NCI-H69 (cell line): Measurements from ENCODE around the gene SIRPA.

Experiments
- DNase-seq: peaks from one replicate; lab custom pipeline; 2025; lab: John Stamatoyannopoulos, UW

Gene SIRPA

GRCh38 chr20:1888796-1889463, 6.3 kb upstream of the SIRPA start:
- peak; percentile 90 for DNase-seq

DNA sequence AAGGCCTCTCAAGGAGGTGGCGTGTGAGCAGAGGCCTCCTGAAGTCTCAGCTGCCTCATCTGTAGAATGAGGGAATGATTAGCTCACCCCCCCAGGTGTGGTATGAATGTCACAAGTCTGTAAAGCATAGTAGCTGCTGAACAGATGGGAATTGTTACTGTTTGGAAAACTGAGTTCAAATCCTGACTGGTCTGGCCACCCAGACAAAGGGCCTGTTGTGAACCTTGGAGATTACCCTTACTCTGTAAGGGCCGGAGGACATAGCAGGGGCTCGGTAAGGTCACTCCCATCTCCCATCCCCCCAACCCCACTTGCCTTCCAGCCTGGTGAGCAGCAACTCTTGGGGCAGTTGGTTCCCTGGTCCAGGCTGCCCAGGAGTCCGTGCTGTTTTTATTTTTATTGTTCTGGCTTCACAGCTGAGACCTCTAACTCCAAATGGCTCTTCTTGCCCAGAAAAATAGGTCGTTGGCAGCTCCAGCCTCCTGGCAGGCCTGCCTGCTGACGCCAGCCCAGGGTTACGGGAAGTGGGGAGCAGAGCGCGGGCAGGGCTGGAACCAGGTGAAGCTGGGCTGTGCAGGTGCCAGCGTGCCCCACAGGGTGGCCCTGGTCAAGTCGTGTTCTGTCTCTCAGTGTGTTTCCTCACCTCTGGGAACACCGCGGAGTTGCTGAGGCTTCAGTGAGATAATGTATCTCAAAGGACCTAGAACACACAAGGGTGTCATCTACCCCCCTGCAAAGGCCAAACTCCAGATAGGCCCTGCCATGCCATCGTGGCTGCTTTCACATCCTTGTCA, 4.5 kb upstream of the SIRPA start:
- DNase-seq: no peak

DNA sequence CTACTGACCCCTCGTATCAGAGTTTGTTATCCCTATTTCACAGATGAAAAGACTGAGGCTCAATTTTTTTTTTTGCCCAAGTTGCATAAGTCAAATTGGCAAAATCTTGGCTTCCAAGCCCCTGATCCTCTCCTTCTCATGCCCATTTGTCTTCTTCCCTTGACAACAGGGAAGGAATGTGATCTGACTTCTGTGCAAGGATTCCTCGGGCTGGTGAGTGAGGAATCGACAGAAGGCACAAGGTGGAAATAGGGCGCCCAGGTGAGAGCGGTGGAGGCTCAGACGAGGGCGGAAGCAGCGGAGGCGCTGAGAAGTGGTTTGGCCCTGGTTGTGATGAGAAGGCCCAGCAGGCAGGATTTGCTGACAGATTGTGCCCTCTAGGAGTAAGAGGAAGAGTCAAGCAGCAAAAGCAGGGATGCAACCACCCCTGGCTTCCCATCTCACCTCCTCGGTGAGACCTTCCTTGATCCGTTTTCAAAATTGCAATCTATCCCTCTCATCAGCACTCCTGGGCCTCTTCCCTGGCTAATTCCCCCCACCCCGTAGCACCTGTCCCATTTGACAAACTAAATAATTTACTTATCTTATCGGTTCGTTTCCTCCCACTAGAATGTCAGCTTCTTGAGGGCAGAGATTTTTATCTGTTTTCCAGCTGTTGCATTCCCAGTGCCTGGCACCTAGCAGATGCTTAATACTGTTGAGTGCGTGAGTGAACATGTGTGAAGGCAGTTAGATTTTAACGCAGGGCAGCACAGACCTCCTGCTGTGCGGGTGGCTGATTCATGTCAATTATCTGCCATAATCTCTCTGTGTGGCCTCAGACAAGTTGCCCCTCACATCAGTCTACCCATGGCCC, 3.7 kb upstream of the SIRPA start:
- peak; percentile 60 for DNase-seq

DNA sequence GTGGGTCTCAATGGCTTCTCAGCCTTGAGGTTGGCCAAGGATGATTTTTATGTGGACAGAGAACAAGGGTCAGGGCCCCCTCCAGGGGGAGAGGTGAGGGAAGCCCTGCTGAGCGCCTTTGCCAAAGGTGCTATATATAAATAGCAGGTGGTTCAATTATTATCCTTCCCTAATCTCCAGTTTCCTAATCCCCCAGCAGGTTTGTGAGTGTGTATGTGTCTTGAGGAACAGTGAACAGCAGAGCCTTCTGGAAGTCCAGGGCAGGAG, 3.2 kb upstream of the SIRPA start:
- DNase-seq: peak; percentile 35

DNA sequence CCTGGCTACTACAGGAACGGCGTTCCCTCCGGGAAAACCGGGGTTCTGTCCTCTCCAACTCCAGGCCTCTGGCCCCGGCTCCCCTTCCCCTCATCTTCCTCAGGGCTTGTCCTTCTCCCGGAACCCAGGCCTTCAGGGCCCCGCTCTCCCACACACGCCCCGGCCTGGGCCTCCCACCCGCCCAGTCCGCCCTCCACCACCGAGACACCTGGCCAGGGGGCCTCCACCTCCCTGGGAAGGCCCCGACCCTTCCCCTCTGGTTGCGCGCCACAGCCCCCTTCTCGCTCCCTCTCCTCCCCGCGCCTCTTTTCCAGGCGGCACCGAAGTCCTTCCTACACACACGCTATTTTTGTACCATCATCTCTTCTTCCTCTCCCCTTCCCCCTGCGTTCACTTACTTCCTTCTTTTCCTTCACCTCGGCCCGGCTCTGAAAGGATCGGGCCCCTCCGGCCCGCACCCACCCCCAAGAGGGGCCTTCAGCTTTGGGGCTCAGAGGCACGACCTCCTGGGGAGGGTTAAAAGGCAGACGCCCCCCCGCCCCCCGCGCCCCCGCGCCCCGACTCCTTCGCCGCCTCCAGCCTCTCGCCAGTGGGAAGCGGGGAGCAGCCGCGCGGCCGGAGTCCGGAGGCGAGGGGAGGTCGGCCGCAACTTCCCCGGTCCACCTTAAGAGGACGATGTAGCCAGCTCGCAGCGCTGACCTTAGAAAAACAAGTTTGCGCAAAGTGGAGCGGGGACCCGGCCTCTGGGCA, 1.3 kb upstream of the SIRPA start:
- DNase-seq: no peak

DNA sequence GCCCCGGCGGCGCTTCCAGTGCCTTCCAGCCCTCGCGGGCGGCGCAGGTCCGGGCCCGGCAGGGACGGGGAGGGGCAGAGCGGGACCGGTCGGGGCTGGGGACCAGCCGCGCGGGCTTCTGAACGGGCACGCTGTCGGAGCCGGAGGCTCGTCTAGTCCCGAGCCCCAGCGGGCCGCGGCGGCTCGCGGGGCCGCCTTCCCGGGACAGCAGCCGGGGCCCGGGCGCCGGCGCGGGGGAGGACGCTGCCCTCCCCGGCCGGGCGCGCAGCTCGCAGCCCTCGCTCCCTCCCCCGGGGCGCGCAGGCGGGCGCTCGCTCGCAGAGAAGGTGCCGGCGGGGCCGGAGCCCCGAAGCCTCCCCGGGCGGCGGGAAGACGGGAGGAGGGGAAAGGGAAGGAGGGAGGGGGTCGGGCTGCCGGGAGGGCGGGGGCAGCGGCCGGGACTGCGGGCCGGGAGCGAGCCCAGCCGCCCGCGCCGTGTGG, 696 bp upstream of the SIRPA start:
- peak; percentile 87 for DNase-seq

- peak; percentile 75 for DNase-seq
These were observed 672 bp downstream of the SIRPA start for GRCh38 chr20:1895674-1896483.

- DNase-seq: no peak
These were observed 1.5 kb downstream of the SIRPA start for GRCh38 chr20:1896484-1897258.

GRCh38 chr20:1897541-1897940, 2.3 kb downstream of the SIRPA start:
- DNase-seq: no peak

DNA sequence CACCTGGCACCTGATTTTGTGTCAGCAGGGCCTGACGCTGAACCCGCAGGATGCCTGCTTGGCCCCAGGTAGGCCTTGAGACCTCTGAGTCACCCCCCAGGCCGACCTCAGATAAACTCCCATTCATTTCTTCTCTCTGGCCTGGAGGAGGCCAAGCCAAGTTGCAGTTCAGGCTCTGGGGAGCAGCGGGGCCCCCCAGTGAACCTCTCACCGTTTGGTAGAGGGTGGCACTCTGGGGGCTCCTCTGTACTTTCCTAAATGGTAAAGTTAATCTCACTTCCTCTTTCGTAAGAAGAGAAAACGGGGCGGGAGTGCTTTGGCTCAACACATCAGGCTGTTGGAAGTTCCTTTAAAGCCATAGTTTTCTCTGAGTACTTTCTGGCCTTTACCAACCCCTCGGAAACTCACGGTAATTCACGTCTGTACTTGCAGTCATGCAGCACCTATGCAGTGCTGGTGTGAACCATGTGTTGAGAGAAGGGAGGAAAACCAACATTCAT, 2.8 kb downstream of the SIRPA start:
- DNase-seq: no peak

GRCh38 chr20:1898482-1899240, 3.5 kb downstream of the SIRPA start:
- no peak for DNase-seq

DNA sequence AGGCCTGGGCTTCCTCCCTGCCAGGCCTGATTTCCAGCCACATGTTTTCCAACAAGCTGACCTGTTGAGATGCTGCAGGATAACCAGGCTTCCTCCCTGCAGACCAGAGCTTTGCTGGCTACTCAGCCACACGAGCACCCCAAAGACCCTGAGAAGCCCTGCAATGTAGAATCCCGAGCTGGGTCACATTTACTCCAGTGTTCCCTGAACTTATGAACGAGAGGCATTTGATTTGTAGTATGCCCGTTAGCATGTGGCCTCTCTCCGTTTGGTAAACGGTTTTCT, 4.0 kb downstream of the SIRPA start:
- no peak for DNase-seq

- DNase-seq: peak; percentile 83
These were observed 5.2 kb downstream of the SIRPA start for GRCh38 chr20:1900321-1900801.

- no peak for DNase-seq
These were observed 6.5 kb downstream of the SIRPA start for GRCh38 chr20:1901704-1902103.

GRCh38 chr20:1902188-1902587, 7.0 kb downstream of the SIRPA start:
- no peak for DNase-seq

GRCh38 chr20:1904135-1904534, 8.9 kb downstream of the SIRPA start:
- DNase-seq: no peak

DNA sequence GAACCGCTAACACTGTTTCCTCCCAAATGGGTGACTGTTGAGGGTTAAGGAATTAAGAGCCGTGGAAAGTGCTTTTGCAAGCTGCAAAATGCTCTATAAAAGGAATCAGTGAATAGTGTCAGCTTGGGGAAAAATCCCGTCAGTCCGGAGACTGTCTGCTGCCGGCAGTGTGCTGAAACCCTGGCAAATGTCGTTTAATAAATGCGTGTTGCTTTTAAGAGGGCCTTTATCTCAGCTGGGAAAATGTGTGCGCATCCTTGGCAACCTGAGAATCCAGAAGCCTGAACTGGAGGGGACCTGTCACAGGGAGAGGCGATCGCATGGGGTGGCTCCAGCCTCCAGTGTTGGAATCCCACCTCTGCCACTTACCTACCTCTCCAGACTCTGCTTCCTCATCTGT, 9.8 kb downstream of the SIRPA start:
- DNase-seq: no peak

- no peak for DNase-seq
These were observed 10.5 kb downstream of the SIRPA start for GRCh38 chr20:1905693-1906092.

DNA sequence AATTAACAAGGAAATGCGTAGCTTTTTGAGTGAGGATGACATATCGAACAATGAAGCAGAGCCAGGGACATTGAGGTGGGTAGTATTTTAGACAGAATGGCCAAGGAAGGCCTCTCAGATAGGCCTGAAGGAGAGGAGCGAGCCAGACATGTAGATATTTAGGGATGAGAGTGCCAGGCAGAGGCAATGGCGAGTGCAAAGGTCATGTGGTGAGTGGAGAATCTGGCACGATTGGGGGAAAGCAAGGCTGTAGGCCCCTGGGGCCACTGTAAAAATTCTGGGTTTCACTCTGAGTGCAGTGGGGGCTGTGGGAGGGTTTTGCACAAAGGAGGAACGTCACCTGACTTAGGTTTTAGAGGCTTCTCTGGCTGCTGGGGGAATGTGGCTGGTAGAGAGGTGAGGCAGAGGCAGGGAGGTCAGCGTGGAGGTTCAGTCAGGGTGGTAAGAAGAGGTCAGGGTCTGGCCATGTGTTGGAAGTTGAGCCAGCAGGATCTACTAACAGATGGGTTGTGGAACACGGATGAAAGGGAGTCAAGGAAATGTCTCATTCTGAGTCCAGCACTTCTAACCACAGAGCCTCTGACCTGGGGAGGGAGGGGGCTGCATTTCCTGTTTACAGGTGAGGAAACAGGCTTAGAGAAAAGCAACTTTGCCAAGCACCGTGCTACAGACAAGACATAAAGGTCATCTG, 11.3 kb downstream of the SIRPA start:
- DNase-seq: no peak
